ENCODE measurements around the gene TLCD3A. TPM values are rescaled to one million over a fixed set of nuclear protein-coding genes. Genes with fewer than 3 reads are reported as not detected.

The TLCD3A gene
- total RNA-seq, 3 donors from 2014 or later (not counting 1 experiment from before 2014, with no cell fraction given): 0.75 to 3.1 (median 1.8) TPM

DNA sequence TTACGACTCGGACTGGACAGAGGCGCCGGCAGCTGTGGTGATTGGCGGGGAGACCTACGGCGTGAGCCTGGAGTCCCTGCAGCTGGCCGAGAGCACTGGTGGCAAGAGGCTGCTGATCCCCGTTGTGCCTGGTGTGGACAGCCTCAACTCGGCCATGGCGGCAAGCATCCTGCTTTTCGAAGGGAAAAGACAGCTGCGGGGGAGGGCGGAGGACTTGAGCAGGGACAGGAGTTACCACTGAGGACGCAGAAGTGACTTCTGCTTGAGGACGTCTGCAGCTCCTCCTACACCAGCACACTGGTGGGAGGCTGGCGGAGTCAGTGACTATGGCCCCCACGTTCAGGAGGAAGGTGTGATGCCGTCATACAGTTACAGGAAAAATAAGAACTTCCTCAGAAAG is 59.4 kb downstream of the TLCD3A start:
- Mint-ChIP-seq H3K4me3 (no peak overlapping the region), H3K27me3 (ENCODE audit: low read depth in 2 of 2) (no peaks in the 10 kb centered on the region), H3K9me3 (no peaks in the 10 kb centered on the region), H3K27ac (no peak overlapping the region), H3K4me1 (peaks cover 6 to 9% of the 10 kb centered on the region in 2 donors), H3K36me3 (no peaks in the 10 kb centered on the region)
- WGBS (ENCODE audit: insufficient coverage): 95% methylated on average over 19 of the region's 19 CpGs
- Histone ChIP-seq H3K4me3 (ENCODE audit: low read length) (no peak overlapping the region), H3K4me1 (ENCODE audit: control insufficient read depth, insufficient read depth, low read length) (peaks cover 6% of the 10 kb centered on the region), H3K36me3 (ENCODE audit: control insufficient read depth, insufficient read depth, low read length) (peaks cover 35% of the 10 kb centered on the region), H3K27me3 (ENCODE audit: control insufficient read depth, insufficient read depth, low read length) (no peaks in the 10 kb centered on the region), H3K27ac (ENCODE audit: low read length) (no peak overlapping the region), H3K9me3 (ENCODE audit: control insufficient read depth, insufficient read depth, low read length) (no peaks in the 10 kb centered on the region)
- intact Hi-C loops (cut with micrococcal nuclease): no loop called here
- DNase-seq (no peak), ATAC-seq (no peak)
- TF ChIP-seq, protein P1, sequence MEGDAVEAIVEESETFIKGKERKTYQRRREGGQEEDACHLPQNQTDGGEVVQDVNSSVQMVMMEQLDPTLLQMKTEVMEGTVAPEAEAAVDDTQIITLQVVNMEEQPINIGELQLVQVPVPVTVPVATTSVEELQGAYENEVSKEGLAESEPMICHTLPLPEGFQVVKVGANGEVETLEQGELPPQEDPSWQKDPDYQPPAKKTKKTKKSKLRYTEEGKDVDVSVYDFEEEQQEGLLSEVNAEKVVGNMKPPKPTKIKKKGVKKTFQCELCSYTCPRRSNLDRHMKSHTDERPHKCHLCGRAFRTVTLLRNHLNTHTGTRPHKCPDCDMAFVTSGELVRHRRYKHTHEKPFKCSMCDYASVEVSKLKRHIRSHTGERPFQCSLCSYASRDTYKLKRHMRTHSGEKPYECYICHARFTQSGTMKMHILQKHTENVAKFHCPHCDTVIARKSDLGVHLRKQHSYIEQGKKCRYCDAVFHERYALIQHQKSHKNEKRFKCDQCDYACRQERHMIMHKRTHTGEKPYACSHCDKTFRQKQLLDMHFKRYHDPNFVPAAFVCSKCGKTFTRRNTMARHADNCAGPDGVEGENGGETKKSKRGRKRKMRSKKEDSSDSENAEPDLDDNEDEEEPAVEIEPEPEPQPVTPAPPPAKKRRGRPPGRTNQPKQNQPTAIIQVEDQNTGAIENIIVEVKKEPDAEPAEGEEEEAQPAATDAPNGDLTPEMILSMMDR (IDR thresholded peaks at IDR 0.05): no peak

DNA sequence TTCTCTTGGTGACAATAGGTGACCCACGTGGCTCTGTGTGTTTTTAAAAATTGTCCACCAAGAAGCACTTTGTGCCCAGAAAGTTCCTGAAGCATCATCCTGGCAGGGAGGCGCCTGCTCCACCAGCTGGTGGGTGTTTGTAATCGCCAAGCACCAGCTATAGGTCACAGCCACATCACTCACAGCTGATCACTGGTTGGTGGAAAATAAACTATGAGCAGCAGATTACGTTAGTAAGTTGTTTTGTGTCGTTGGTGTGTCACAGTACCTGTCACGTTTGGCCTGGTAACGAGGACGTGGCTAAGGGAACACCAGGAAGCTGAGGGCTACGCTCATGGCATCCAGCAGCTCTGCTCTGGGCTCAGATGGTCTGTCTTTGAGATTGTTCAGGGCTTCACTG is 59.9 kb downstream of the TLCD3A start:
- 90% methylated on average over 9 of the region's 9 CpGs for WGBS (ENCODE audit: insufficient coverage)
- H3K9me3 ChIP-seq (ENCODE audit: control insufficient read depth, insufficient read depth, low read length): no peaks in the 10 kb centered on the region
- peaks cover 6 to 9% of the 10 kb centered on the region in 2 donors for H3K4me1 Mint-ChIP-seq
- H3K36me3 ChIP-seq (ENCODE audit: control insufficient read depth, insufficient read depth, low read length): peaks cover 35% of the 10 kb centered on the region
- no peaks in the 10 kb centered on the region for H3K36me3 Mint-ChIP-seq
- H3K4me3 Mint-ChIP-seq: no peak overlapping the region
- DNase-seq: no peak
- TF ChIP-seq, protein P1 (IDR thresholded peaks at IDR 0.05): no peak
- no peak overlapping the region for H3K27ac Mint-ChIP-seq
- H3K27ac ChIP-seq (ENCODE audit: low read length): no peak overlapping the region
- no peaks in the 10 kb centered on the region for H3K27me3 Mint-ChIP-seq (ENCODE audit: low read depth in 2 of 2)
- intact Hi-C loops (cut with micrococcal nuclease): no loop called here
- no peaks in the 10 kb centered on the region for H3K9me3 Mint-ChIP-seq
- no peak overlapping the region for H3K4me3 ChIP-seq (ENCODE audit: low read length)
- no peak for ATAC-seq
- no peaks in the 10 kb centered on the region for H3K27me3 ChIP-seq (ENCODE audit: control insufficient read depth, insufficient read depth, low read length)
- peaks cover 6% of the 10 kb centered on the region for H3K4me1 ChIP-seq (ENCODE audit: control insufficient read depth, insufficient read depth, low read length)

Other genes starting within 250 kb of the TLCD3A start
- 100 to 1,000 TPM in 1 of 3 donors, 10 to 100 TPM in 2; 82.8 to 102 (median 89.1) TPM for gene VPS53, start 17.8 kb upstream of the TLCD3A start, total RNA-seq
- 10 to 100 TPM; 13.7 to 17.1 (median 13.7) TPM for gene GEMIN4, start 19.7 kb downstream of the TLCD3A start, total RNA-seq
- gene GLOD4, start 49.7 kb downstream of the TLCD3A start, total RNA-seq: 10 to 100 TPM; 62.5 to 67.1 (median 63.5) TPM
- 10 to 100 TPM; 24.3 to 32.2 (median 31.9) TPM for gene MRM3, start 49.8 kb downstream of the TLCD3A start, total RNA-seq
- gene NXN, start 247.2 kb downstream of the TLCD3A start, total RNA-seq: under 1 TPM in 2 of 3 donors, not detected in 1; 0.14 to 0.55 TPM

All from natural killer cell (primary cell).